CD4-positive, alpha-beta T cell treated with Interleukin-15 for 4 hours (primary cell): ENCODE data around the gene LSM4.

Source experiments
- DNase-seq: peaks from one replicate; pipeline ENCODE4 v3.0.0-alpha.2; 2020; ENCODE audit warnings: low spot score

LSM4 gene

DNA sequence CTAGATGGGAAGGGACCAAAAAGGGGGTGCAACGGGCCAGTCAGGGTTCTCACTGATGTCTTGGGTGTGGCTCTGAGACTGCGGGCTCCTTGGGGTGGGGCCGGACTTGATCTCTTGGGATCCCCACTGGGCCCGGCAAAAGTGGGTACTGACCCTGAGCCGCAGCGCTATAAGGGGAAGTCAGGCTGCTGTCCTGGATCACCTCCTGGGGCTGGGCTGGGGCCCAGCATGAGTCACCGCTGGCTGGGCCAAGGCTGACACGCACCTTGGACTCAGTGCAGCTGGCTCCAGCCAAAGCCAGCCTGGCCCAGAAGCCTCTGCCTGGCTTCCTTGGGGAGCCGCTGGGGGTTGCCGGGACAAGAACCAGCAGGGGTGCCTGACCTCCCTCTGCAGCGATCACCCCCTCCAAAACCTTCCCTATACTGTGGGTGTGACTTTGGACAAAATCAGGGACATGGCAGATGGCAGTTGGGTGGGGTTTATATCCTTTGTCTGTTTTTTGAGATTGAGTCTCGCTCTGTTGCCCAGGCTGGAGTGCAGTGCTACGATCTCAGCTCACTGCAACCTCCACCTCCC is 48.0 kb downstream of the LSM4 start:
- no peak for DNase-seq

GRCh38 chr19:18274219-18274780 is 48.6 kb downstream of the LSM4 start, which contains the start of gene IQCN:
IQCN (minus strand) TSS chr19:18274452; CDS start chr19:18269478, 4,974 bp downstream.
- no peak for DNase-seq

GRCh38 chr19:18273561-18274218 is 49.2 kb downstream of the LSM4 start:
- DNase-seq = no peak

DNA sequence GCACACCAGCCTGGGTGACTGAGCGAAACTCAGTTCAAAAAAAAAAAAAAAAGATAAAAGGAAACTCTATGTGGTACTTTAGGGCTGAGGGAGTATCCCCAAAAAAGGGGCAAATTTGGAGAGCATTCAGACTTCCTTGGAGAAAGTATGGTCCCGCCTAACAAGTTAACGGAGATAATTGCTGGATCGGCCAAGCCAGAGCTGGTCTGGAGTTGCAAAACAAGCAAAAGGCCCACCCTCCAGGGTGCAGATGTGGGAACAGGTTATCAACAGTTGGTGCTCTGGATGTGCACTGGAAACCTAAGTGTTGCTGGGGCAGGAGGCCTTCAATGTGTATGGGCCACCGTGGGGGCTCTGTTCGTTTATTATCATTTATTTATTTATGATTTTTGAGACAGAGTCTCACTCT is 51.4 kb downstream of the LSM4 start:
- no peak for DNase-seq

- no peak for DNase-seq
Observed at GRCh38 chr19:18270326-18270725, 52.5 kb downstream of the LSM4 start.

GRCh38 chr19:18269070-18269723 is 53.7 kb downstream of the LSM4 start:
- no peak for DNase-seq

GRCh38 chr19:18266771-18267686 is 55.8 kb downstream of the LSM4 start:
- no peak for DNase-seq

GRCh38 chr19:18265582-18265981 is 57.3 kb downstream of the LSM4 start:
- DNase-seq = no peak

DNA sequence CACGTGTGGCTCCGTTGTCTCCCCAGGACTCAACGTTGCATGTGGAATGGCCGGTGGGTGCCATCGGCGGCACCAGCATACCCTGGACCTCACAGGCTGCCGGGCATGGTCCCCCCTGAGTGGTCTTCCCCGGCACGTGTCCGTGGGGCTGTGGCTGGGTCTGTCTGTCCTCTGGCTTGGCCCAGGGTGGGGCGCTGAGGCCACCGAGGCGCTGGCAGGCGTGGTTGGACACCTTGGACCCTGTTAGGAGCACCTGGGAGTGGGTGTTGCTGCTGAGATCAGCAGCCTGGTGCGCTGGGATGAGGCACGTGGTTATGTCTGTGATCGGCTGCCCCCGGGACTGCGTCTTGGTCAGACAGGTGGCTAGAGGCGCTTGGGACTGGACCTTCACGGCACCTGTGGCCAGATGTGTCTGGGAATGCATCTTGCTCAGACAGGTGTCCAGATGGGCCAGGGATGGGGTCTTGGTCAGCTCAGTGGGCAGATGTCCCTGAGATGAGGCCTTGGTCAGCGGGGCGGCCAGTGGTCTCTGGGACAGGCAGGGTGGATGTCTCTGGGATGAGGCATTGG is 57.8 kb downstream of the LSM4 start:
- no peak for DNase-seq

DNA sequence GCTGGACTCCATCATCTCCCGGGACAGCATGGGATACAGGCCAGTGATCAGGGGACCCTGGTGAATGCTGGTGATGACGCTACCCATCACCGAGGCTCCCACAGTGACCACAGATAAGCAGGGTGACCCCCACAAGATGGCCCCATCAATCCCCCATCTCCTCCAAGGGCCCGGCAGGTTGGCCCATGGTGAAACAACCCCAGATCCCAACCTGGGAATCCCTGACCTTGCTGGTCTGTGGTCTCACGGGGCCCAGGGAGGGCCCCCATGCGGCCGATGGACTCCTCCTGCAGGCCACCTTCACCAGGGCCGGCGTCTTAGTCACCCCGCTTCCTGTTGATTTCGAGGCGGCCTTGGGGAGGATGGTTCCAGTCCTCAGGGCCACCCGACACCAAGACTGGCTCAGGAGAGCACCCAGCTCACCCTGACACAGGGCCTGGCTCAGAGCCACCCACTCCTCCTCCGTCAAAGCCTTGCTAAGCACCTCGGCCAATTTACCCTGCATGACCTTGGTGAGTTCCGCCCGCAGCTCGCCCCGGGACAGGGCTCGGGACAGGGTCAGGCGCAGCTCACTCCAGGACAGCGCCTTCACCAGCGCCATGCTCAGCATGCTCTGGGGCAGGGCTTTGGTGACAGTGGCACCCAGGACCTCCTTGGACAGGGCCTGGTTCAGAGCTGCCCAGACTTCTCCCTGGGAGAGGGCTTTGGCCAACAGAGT is 58.6 kb downstream of the LSM4 start:
- no peak for DNase-seq

DNA sequence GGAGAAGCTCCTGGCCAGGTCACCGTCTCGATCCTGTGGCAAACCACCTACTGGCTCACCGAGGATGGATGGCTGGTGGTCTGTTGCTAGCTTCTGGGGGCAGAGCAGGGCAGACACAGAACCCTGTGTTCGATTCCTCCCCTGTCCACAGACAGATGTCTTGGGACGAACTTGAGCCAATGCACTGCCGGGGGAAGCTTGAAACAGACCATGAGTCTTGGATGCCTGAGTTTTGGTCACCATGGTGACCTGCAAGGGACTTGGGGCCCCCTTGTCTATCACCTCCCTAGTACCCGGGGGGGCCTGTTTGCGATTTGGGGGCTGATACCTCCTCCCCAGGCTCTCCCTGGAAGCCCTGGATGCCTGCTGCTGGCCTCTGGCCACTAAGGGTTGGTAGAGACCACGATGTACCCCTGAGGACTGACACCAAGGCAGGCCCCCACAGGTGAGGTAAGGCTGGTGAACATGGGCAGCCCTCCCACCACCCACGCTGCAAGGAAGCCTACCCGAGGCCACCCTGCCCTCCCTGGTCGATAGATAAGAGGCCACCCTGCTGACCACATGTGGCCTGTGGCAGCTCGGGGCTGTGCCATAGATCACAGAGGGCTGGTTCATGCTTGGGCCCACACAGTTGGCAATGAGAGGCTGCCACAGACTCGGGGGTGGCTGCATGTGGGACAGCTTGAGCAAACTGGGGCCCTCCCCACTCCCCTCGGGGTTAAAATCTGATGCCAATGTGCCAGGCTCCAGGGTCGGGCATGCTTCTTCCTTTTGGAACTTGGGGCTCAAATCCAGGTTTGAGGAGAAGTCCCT is 59.3 kb downstream of the LSM4 start:
- DNase-seq = no peak

DNA sequence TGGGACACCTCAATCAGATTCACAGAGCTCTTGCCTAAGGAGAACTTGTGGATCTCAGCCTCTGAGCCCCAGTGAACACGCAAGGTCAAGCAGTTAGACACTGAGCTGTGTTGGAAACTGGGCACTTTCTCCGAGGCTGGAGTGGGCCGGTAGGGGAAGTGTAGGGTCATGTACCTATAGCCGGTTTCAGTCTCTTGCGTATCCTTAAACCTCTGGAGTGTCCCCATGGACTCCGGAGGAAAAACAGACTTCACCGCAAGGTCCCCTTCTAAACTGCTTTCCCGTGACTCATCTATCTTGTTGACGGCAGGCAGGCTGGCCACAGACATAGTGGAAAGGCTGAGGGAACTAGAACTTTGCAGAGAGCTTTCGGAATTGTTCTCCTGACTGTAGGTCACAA is 60.0 kb downstream of the LSM4 start:
- DNase-seq = no peak

GRCh38 chr19:18262144-18262543 is 60.7 kb downstream of the LSM4 start:
- no peak for DNase-seq

DNA sequence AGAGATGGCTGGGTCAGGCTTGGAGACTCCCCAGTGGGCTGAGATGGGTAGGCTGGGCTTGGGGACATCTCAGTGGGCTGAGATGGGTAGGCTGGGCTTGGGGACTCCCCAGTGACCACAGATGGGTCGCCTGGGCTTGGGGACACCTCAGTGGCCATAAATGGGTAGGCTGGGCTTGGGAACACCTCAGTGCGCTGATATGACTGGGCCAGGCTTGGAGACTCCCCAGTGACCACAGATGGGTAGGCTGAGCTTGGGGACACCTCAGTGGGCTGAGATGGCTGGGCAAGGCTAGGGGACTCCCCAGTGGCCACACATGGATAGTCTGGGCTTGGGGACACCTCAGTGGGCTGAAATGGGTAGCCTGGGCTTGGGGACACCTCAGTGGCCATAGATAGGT is 61.4 kb downstream of the LSM4 start:
- DNase-seq = no peak

DNA sequence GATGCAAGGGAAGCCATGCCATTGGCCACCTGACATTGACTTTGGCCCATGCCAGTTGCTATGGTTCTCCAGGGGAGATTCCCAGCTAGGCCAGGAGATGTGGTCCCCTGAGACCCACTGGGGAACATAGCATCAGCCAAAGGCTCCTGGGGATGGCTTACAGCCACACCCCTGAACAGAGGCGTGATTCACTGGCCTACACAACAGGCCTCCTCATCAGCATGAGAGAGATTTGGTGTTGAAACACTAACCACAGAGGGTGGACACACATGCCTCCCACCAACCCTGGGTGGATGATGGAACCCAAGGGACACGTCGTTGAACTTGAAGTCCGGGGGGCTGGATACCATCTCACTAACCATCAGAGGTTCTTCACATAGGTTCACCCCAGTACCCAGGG is 63.0 kb downstream of the LSM4 start:
- no peak for DNase-seq

GRCh38 chr19:18257503-18258470 is 65.1 kb downstream of the LSM4 start:
- DNase-seq = no peak
